Fibroblast of the aortic adventitia (primary cell): ENCODE results near the gene PURA. TPM values are rescaled to one million over a fixed set of nuclear protein-coding genes. Genes with fewer than 3 reads are reported as not detected.

Source experiments
- DNase-seq: peaks from one replicate; pipeline ENCODE4 v3.0.0-alpha.2; 2010; ENCODE audit warnings: low read depth
- H3K4me3 ChIP-seq: 2 replicates; pipeline ENCODE4 v1.5.1; 2011; ENCODE audit warnings: low read depth, mild to moderate bottlenecking, control low read depth, low read length, moderate library complexity
- CTCF ChIP-seq: IDR thresholded peaks from 2 replicates; pipeline ENCODE4 v1.5.1; 2011; ENCODE audit warnings: mild to moderate bottlenecking, low read length, control low read depth, inconsistent platforms; ENCODE audit not compliant: insufficient read depth
- total RNA-seq: library from RNA; depleted of rRNA; stranded (reverse); fragments of >200 nt; gene quantifications from 2 replicates; pipeline ENCODE4 v1.2.3, GENCODE V29; 2012; ENCODE audit warnings: low replicate concordance

The PURA gene
- total RNA-seq: 30.4 and 33.8 TPM in 2 replicates

- no peak for TF ChIP-seq CTCF
- DNase-seq: peak; percentile 93
- peak within 1 kb of the TSS; percentile 82 for H3K4me3 ChIP-seq
Measured at GRCh38 chr5:140113699-140114263, at the start of gene PURA. Gene PURA (plus strand): TSS chr5:140114109. CDS start chr5:140114182, 73 bp downstream.

GRCh38 chr5:140072812-140073211 is 41.1 kb upstream of the PURA start:
- no peak for DNase-seq
- no peak overlapping the region for H3K4me3 ChIP-seq

GRCh38 chr5:140073296-140073695 is 40.6 kb upstream of the PURA start:
- H3K4me3 ChIP-seq: no peak overlapping the region
- DNase-seq: peak; percentile 57
- TF ChIP-seq CTCF: peak; percentile 41

More at GRCh38 chr5:140072812-140073211, 41.1 kb upstream of the PURA start:
- no peak for TF ChIP-seq CTCF

GRCh38 chr5:140075371-140075770 is 38.5 kb upstream of the PURA start:
- peak; percentile 50 for TF ChIP-seq CTCF
- no peak overlapping the region for H3K4me3 ChIP-seq
- peak; percentile 57 for DNase-seq

GRCh38 chr5:140076142-140076541 is 37.8 kb upstream of the PURA start:
- DNase-seq: no peak
- no peak overlapping the region for H3K4me3 ChIP-seq
- no peak for TF ChIP-seq CTCF

- TF ChIP-seq CTCF: no peak
- DNase-seq: no peak
- no peak overlapping the region for H3K4me3 ChIP-seq
Measured at GRCh38 chr5:140076788-140077187, 37.1 kb upstream of the PURA start.

- DNase-seq: no peak
- no peak overlapping the region for H3K4me3 ChIP-seq
- no peak for TF ChIP-seq CTCF
Measured at GRCh38 chr5:140083120-140083519, 30.8 kb upstream of the PURA start.
